Neural progenitor cell (in vitro differentiated cells): ENCODE data around the gene PIGN. TPM values are rescaled to one million over a fixed set of nuclear protein-coding genes. Genes with fewer than 3 reads are reported as not detected.

Experiments
- DNase-seq: peaks from one replicate; pipeline ENCODE4 v3.0.0-alpha.2; 2016; ENCODE audit warnings: low spot score
- H2AFZ ChIP-seq: fragments of 200-600 bp; sonication (generic); replicated peaks from 2 replicates; pipeline ENCODE4 v1.6.1; 2016; ENCODE audit warnings: antibody characterized with exemption
- H3F3A ChIP-seq: fragments of 200-600 bp; sonication (generic); 2 replicates; pipeline ENCODE4 v1.6.1; 2016; ENCODE audit warnings: antibody characterized with exemption, low read depth
- H3K27ac ChIP-seq: fragments of 200-600 bp; sonication (generic); 2 replicates; pipeline ENCODE4 v1.5.1; 2016; ENCODE audit warnings: mild to moderate bottlenecking
- H3K27me3 ChIP-seq: fragments of 200-600 bp; sonication (generic); 2 replicates; pipeline ENCODE4 v1.6.1; 2016; ENCODE audit warnings: mild to moderate bottlenecking, moderate library complexity
- H3K36me3 ChIP-seq: fragments of 200-600 bp; sonication (generic); 2 replicates; pipeline ENCODE4 v1.5.1; 2016
- H3K4me1 ChIP-seq: fragments of 200-600 bp; sonication (generic); 2 replicates; pipeline ENCODE4 v1.6.1; 2016; ENCODE audit warnings: mixed run types
- H3K4me2 ChIP-seq: fragments of 200-600 bp; sonication (generic); 2 replicates; pipeline ENCODE4 v1.6.1; 2016
- H3K4me3 ChIP-seq: fragments of 200-600 bp; sonication (generic); 2 replicates; pipeline ENCODE4 v1.5.1; 2016
- H3K79me2 ChIP-seq: fragments of 200-600 bp; sonication (generic); 2 replicates; pipeline ENCODE4 v1.6.1; 2016; ENCODE audit warnings: low read depth
- H3K9ac ChIP-seq: fragments of 200-600 bp; sonication (generic); 2 replicates; pipeline ENCODE4 v1.6.1; 2016
- H3K9me3 ChIP-seq: fragments of 200-600 bp; sonication (generic); 2 replicates; pipeline ENCODE4 v1.5.1; 2016; ENCODE audit warnings: low read depth
- H4K20me1 ChIP-seq: fragments of 200-600 bp; sonication (generic); 2 replicates; pipeline ENCODE4 v1.6.1; 2016; ENCODE audit warnings: low read depth
- H3K27ac Mint-ChIP-seq: 3 replicates; pipeline ENCODE4 v1.8.0; 2021; ENCODE audit warnings: mixed read lengths
- H3K27me3 Mint-ChIP-seq: 2 replicates; pipeline ENCODE4 v1.8.0; 2022; ENCODE audit warnings: low read depth, mild to moderate bottlenecking, inconsistent platforms, moderate library complexity, mixed read lengths; ENCODE audit not compliant: insufficient read depth
- H3K36me3 Mint-ChIP-seq: 3 replicates; pipeline ENCODE4 v1.8.0; 2021; ENCODE audit warnings: mixed read lengths
- H3K4me1 Mint-ChIP-seq: 3 replicates; pipeline ENCODE4 v1.8.0; 2021; ENCODE audit warnings: mixed read lengths
- H3K4me3 Mint-ChIP-seq: 3 replicates; pipeline ENCODE4 v1.8.0; 2021; ENCODE audit warnings: mild to moderate bottlenecking, moderate library complexity, mixed read lengths
- H3K9me3 Mint-ChIP-seq: 3 replicates; pipeline ENCODE4 v1.8.0; 2020; ENCODE audit warnings: mixed read lengths
- CTCF ChIP-seq: fragments of 200-600 bp; sonication (generic); IDR thresholded peaks from 2 replicates; pipeline ENCODE4 v1.5.1; 2017; ENCODE audit warnings: antibody characterized with exemption, mild to moderate bottlenecking
- EZH2 ChIP-seq: fragments of 200-600 bp; sonication (generic); IDR thresholded peaks from 2 replicates; pipeline ENCODE4 v1.6.1; 2017; ENCODE audit warnings: antibody characterized with exemption, mild to moderate bottlenecking, moderate library complexity
- EZH2phosphoT487 ChIP-seq: fragments of 200-600 bp; sonication (generic); IDR thresholded peaks from 2 replicates; pipeline ENCODE4 v1.6.1; 2017; ENCODE audit warnings: antibody characterized with exemption
- total RNA-seq: library from RNA; depleted of rRNA; stranded (reverse); fragments of >200 nt; gene quantifications from 2 replicates; pipeline ENCODE4 v1.2.3, GENCODE V29; 2015; ENCODE audit warnings: low replicate concordance

The PIGN gene
- total RNA-seq, 1 donor from 2014 or later = 48.9 TPM

GRCh38 chr18:62224229-62224628 is 37.4 kb upstream of the PIGN start:
- no peaks in the 10 kb centered on the region for H3K27me3 Mint-ChIP-seq
- H3K9me3 Mint-ChIP-seq = peaks cover 8% of the 10 kb centered on the region
- no peaks in the 10 kb centered on the region for H4K20me1 ChIP-seq
- peaks cover 4% of the 10 kb centered on the region for H3K79me2 ChIP-seq
- H3F3A ChIP-seq = peaks cover 2% of the 10 kb centered on the region
- H3K4me1 Mint-ChIP-seq = no peaks in the 10 kb centered on the region
- H3K4me3 Mint-ChIP-seq = no peak overlapping the region
- no peak for TF ChIP-seq EZH2phosphoT487
- TF ChIP-seq EZH2 = no peak
- no peak for TF ChIP-seq CTCF
- no peak overlapping the region for H3K4me2 ChIP-seq
- no peak overlapping the region for H3K27ac ChIP-seq
- no peak for DNase-seq
- H3K9ac ChIP-seq = no peak overlapping the region
- no peak overlapping the region for H3K27ac Mint-ChIP-seq
- peaks cover 5% of the 10 kb centered on the region for H3K4me1 ChIP-seq
- H3K36me3 Mint-ChIP-seq = peaks cover 30% of the 10 kb centered on the region
- H3K27me3 ChIP-seq = no peaks in the 10 kb centered on the region
- no peak overlapping the region for H2AFZ ChIP-seq
- H3K4me3 ChIP-seq = no peak overlapping the region
- H3K36me3 ChIP-seq = peaks cover 63% of the 10 kb centered on the region
- H3K9me3 ChIP-seq = peaks cover 6% of the 10 kb centered on the region

GRCh38 chr18:62214790-62215189 is 27.9 kb upstream of the PIGN start:
- Histone ChIP-seq H3K4me1 (peaks cover 4% of the 10 kb centered on the region), H3K4me3 (no peak overlapping the region), H2AFZ (no peak overlapping the region), H4K20me1 (no peaks in the 10 kb centered on the region), H3K79me2 (peaks cover 33% of the 10 kb centered on the region), H3K9ac (no peak overlapping the region), H3K27ac (no peak overlapping the region), H3K4me2 (no peak overlapping the region), H3K27me3 (no peaks in the 10 kb centered on the region), H3K9me3 (no peaks in the 10 kb centered on the region), H3F3A (no peaks in the 10 kb centered on the region), H3K36me3 (peaks cover 13% of the 10 kb centered on the region)
- Mint-ChIP-seq H3K27me3 (peaks cover 2% of the 10 kb centered on the region), H3K27ac (no peak overlapping the region), H3K36me3 (peaks cover 18% of the 10 kb centered on the region), H3K4me1 (no peaks in the 10 kb centered on the region), H3K9me3 (no peaks in the 10 kb centered on the region), H3K4me3 (no peak overlapping the region)
- no peak for DNase-seq
- TF ChIP-seq CTCF (no peak), EZH2 (no peak), EZH2phosphoT487 (no peak)

- Histone ChIP-seq H2AFZ (no peak overlapping the region), H3K9ac (no peak overlapping the region), H3K36me3 (peaks cover 13% of the 10 kb centered on the region), H3K9me3 (no peaks in the 10 kb centered on the region), H3K27me3 (no peaks in the 10 kb centered on the region), H3K27ac (no peak overlapping the region), H3K79me2 (peaks cover 64% of the 10 kb centered on the region), H3F3A (no peaks in the 10 kb centered on the region), H3K4me2 (no peak overlapping the region), H3K4me1 (peaks cover 4% of the 10 kb centered on the region), H4K20me1 (no peaks in the 10 kb centered on the region), H3K4me3 (no peak overlapping the region)
- H3K4me3 Mint-ChIP-seq = no peak overlapping the region
- no peak for DNase-seq
- no peak overlapping the region for H3K27ac Mint-ChIP-seq
- peaks cover 7% of the 10 kb centered on the region for H3K9me3 Mint-ChIP-seq
- peaks cover 22% of the 10 kb centered on the region for H3K36me3 Mint-ChIP-seq
- peaks cover 2% of the 10 kb centered on the region for H3K27me3 Mint-ChIP-seq
- no peak for TF ChIP-seq EZH2
- TF ChIP-seq EZH2phosphoT487 = no peak
- TF ChIP-seq CTCF = no peak
- no peaks in the 10 kb centered on the region for H3K4me1 Mint-ChIP-seq
Measured at GRCh38 chr18:62211325-62211828, 24.5 kb upstream of the PIGN start.
